Fibroblast of skin of left quadriceps (primary cell): ENCODE results near the gene OR10D3.
"Not testable (repeated sequence)": the region's sequence is repeated elsewhere in the genome, so short reads cannot be mapped to it uniquely, and the experiment has no call there.

Experiments
- DNase-seq, 2 experiments: peaks; one replicate each; pipeline ENCODE4 v3.0.0-alpha.2; 2013; ENCODE audit warnings: low read depth in 2 of 2

Gene OR10D3

GRCh38 chr11:124183068-124183467 is at the start of gene OR10D3:
Gene OR10D3, plus strand, starts transcription at chr11:124183345. Its CDS starts 1,925 bp downstream, at chr11:124185270.
- no peak for DNase-seq

GRCh38 chr11:124143034-124143433 is 40.1 kb upstream of the OR10D3 start:
- DNase-seq = no peak

GRCh38 chr11:124147951-124148350 is 35.2 kb upstream of the OR10D3 start:
- DNase-seq = no peak

- DNase-seq = no peak
Observed at GRCh38 chr11:124150684-124151083, 32.5 kb upstream of the OR10D3 start.

GRCh38 chr11:124152770-124153407 is 30.3 kb upstream of the OR10D3 start:
- DNase-seq = no peak

GRCh38 chr11:124153821-124154220 is 29.3 kb upstream of the OR10D3 start:
- no peak for DNase-seq

- DNase-seq = no peak
Observed at GRCh38 chr11:124159481-124159880, 23.7 kb upstream of the OR10D3 start.

- DNase-seq = no peak
Observed at GRCh38 chr11:124160986-124161385, 22.2 kb upstream of the OR10D3 start.

GRCh38 chr11:124167826-124168231 is 15.3 kb upstream of the OR10D3 start:
- DNase-seq = no peak

- DNase-seq = no peak
Observed at GRCh38 chr11:124168796-124169195, 14.3 kb upstream of the OR10D3 start.

- DNase-seq = not testable (repeated sequence)
Observed at GRCh38 chr11:124170315-124170714, 12.8 kb upstream of the OR10D3 start.

- DNase-seq = no peak
Observed at GRCh38 chr11:124170801-124171586, 12.2 kb upstream of the OR10D3 start.

GRCh38 chr11:124172101-124172500 is 11.0 kb upstream of the OR10D3 start:
- no peak for DNase-seq

GRCh38 chr11:124172599-124172998 is 10.5 kb upstream of the OR10D3 start:
- DNase-seq = no peak

- DNase-seq = peak; percentile 17 to 23
Observed at GRCh38 chr11:124174001-124174583, 9.1 kb upstream of the OR10D3 start.

GRCh38 chr11:124176925-124177715 is 6.0 kb upstream of the OR10D3 start:
- DNase-seq = no peak

- DNase-seq = no peak
Observed at GRCh38 chr11:124179310-124179709, 3.8 kb upstream of the OR10D3 start.

- DNase-seq = no peak
Observed at GRCh38 chr11:124190298-124191139, 7.4 kb downstream of the OR10D3 start.

- no peak for DNase-seq
Observed at GRCh38 chr11:124193221-124194010, 10.3 kb downstream of the OR10D3 start.
